HS-27A (cell line): Measurements from ENCODE around the gene SPANXN4.

Source experiments
- DNase-seq: peaks from one replicate; pipeline ENCODE4 v3.0.0-alpha.2; 2012; ENCODE audit warnings: low read depth, missing footprints

Gene SPANXN4, protein sequence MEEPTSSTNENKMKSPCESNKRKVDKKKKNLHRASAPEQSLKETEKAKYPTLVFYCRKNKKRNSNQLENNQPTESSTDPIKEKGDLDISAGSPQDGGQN

DNA sequence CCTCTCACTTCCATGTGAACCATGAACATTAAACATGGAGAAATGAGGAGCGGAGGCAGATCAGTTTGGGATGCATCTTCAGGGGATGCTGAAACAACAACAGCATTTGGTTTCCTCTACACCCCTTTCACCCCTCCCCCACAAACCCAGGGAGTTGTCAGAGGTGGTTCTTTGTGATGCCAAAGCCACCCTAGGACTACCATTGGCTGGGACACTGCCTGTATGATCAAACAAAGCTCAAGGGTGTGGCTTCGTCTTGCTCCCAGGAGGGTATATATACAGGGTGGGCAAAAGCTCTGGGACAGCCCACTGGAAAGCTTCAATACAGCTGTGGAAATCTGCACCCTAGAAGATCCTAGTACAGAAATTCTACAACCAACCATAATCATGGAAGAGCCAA lies at the start of gene SPANXN4:
Gene SPANXN4 (plus strand): TSS at position 301 of the 400 bp plus-strand sequence. CDS start 87 bp downstream, at position 388.
- no peak for DNase-seq

DNA sequence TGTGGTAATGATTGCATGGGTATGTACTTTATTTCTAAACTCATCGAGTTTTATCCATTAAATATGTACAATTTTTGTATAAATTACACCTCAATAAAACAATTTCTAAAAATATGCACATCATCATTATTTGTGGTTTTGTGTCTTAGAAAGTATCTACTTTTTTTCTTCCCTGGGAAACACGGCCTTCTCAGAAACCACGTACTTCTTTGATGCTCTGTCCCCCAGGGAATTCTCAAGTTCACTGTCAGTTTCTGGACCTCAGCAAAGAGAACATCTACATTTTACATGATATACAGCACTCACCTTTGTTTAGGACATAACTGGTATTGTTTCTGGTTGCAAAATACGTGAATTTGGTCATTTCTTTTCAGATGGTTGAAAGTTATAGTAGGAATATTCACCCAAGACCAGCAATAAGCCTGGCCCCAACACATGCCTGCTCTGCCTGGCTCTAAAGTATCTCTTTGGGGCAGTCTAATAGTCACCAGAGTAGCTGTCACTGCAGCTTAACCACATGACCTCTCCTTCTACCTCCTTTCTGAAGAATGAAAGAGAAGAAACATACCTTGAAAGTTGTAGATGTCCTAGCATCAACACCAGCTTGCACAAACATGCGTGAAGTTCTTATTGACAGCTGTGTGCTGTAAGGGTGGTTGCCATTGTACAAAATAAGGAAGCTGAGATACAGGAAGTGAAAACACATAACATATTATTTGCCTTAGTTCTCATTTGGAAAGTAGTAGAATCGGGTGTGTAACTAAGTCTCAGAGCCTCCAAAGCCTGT lies 48.4 kb upstream of the SPANXN4 start:
- no peak for DNase-seq

DNA sequence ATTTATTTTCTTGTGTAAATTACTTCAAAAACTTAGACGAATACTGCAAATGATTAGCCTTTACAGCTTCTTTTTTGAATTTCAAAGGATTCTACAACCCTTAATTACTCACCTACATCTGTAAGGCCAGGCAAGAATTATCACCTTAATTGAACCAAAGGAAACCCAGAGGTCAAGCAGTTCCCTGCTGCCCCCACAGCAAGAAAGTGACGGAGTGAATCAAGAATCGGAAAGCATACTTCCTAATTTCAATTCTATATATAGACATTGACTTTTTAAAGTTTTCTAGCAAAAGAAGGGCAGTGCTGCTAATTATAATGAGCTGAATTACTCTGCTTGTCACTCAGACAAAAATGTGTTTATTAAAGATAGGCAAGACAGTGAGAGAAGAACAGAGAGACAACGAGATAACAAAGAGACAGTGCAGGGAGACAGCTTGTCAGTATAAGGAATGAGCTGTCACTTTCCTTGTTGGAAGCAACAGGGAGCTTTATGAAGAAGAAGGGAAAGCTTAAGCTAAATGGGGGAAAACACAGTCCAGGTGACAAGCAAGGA lies 47.5 kb upstream of the SPANXN4 start:
- DNase-seq: no peak

DNA sequence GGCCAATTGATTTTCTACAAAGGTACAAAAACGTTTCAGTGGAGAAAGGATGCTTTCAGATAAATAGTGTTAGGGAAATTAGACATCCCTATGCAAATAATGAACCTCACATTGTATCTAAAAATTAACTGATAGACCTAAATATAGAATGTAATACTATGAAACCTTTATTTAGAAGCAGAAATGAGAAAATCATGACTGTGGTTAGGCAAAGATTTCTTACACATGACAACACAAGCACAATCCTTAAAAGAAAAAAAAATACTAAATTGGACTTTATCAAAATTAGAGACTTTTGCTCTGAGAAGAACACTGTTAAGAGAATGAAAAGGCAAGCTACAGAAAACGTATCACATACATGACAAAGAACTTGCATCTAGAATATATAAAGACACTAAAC lies 43.0 kb upstream of the SPANXN4 start:
- DNase-seq: no peak

DNA sequence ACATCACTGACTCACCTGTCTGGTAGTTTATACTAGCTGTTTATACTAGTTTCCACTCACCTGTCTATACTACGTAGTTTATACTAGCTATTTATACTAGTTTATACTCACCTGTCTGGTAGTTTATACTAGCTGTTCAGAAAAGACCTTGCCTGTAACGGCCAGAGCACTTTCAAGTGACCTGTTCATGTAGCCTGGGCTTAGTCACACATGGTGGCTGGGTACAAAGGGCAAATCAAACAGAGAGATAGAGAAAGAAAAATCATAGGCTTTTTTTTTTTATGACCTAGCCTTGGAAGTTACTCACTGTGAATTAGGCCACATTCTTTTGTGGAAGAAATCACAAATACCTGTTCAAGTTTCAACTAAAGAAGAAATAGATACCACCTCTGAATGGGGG lies 30.7 kb upstream of the SPANXN4 start:
- no peak for DNase-seq

DNA sequence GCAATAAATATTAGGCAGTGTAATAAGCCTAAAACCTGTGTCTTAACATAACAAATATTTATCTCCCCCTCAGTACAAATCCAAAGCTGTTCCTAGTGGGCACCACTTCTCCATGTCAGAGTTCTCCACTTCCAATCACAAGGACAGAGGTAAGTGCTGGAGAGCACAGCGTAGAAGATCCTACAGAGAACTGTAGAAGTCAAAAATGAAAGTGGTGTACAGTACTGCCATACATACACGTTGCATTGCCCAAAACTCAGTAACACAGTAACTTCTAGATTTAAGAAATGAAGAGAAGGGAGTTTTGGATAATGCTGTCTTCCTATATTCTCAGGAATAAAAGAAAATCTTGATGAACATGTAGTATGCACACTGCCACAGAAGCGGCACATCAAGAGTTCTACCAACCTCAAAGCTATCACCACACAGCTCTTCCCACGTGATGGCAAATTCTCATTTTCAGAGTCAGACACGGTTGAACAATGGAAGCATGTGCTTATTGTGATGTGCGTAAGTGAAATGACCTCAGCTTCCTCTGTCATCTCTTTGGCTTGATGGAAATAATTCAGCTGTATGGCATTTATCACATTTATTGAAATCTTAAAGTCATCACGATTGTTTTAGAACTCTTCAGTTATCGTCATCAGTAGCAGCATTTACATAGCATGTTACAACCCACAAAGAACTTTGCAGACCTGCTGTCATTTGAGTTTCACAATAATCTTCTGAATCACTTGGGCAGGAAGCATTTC lies 27.1 kb upstream of the SPANXN4 start:
- DNase-seq: no peak

DNA sequence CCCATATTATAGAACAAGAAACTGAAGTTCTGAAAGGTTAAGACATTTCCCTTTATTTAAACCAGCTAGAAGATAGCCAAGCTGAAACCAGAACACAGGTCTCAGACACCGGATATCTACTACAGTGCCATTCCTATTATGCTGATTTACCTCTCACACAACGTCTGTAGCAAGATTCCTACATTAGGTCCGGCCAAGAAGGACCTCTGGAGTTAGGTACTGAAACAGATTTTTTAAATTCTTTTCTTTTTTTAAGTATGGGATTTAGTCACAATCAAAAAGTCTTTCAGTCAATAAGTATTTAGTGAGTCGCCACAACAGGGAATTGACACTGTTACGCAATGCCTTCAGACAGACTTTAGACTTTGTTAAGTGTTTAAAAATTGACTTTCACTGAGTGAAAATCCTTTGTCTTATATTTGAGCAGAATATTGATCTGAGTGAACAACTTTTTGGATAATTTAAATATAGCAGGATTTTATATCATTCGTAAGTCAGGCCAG lies 26.5 kb upstream of the SPANXN4 start:
- DNase-seq: no peak

DNA sequence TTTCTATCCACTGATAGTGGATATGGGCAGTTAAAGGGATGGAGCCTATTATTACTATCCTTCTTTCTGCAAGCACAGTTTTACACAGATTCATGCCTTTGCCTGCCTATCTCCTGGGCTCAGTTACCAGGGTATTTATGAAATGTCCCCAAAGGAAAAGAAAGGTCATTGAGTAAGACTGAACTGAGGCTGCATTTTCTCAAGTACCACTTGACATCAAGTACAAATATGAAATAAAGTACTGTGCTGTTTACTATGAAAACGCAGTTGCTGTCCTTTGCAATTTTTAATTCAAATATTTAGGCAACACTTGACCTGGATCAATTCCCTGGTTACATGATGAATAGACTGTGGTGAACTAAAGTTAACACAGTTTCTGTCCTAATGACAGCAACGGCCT lies 23.5 kb upstream of the SPANXN4 start:
- no peak for DNase-seq

DNA sequence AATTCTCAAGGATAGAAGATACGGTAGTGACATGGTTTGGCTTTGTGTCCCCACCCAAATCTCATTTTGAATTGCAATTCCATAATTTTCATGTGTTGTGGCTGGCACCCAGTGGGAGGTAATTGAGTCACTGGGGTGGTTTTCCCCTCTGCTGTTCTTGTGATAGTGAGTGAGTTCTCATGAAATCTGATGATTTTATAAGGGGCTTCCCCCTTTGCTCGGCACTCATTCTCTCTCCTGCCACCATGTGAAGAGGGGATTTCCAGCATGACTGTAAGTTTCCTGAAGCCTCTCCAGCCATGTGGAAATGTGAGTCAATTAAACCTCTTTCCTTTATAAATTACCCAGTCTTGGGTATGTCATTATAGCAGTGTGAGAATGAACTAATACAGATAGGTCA lies 8.5 kb upstream of the SPANXN4 start:
- DNase-seq: no peak

DNA sequence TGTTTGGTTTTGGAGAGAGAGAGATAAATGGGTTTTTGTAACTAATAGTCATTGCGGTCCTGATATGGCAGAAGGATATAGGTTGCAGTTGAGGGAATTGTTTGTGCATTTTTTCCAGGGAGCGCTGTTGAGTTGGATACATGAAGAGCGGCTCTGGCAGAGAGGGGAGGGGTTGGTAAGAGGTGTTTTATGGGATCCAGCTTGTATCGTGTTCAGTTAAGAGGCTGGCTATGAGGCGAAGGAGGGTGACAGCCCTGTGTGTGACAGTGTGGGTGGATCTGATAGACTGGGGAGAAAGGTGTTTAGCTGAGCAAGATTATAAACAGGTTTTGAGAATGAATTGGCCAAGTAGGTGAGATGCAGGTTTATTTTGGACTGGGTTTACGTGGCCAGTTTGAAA lies 1.5 kb downstream of the SPANXN4 start:
- no peak for DNase-seq

DNA sequence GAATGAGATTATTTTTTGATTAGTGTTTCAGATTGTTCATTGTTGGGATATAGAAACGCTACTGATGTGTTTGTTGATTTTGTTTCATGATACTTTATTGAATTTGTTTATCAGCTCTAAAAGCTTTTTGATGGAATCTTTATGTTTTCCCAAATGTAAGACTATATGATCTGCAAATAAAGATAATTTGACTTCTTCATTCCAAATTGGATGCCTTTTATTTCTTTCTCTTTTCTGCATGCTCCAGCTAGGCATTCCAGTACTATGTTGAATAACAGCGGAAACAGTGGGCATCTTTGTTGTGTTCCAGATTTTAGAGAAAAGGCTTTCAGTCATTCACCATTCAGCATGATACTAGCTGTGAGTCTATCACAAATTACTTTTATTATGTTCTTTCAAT lies 21.8 kb downstream of the SPANXN4 start:
- no peak for DNase-seq

DNA sequence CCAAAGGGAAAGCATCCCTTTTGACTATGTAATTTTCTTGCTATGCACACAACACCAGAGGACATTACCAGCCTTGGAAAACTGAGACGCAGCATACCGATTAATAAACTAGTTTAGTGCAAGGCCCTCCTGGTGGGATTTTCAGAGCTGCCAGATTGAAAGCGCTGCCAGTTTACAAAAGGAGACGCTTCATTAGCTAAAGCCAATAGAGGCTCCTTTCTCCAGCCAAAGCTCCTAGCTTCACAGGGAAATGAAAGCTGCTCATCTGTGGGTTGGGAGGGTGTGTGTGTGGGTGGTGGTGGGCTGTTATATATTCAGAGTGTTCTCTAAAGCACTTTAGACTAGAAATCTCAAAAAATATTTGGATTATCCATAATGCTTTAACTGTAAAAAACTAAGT lies 32.4 kb downstream of the SPANXN4 start:
- DNase-seq: no peak

DNA sequence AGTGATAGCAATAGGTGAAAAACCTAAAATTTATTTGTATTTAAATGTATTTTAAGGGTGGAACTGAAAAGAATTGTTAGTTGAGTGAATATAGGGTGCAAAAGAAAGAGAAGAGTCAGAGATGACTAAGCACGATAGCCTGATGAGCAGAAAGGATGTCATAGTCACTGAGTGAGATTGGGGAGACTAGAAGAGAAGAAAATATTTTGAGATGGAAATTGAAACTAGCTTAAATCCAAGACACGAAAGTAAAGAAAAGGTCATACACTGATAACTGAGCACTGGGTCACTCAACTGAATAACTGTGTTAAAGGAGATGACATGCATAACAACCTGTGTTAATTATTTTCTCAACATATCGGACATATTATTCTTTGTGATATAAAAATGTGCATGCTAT lies 55.5 kb downstream of the SPANXN4 start:
- DNase-seq: no peak

DNA sequence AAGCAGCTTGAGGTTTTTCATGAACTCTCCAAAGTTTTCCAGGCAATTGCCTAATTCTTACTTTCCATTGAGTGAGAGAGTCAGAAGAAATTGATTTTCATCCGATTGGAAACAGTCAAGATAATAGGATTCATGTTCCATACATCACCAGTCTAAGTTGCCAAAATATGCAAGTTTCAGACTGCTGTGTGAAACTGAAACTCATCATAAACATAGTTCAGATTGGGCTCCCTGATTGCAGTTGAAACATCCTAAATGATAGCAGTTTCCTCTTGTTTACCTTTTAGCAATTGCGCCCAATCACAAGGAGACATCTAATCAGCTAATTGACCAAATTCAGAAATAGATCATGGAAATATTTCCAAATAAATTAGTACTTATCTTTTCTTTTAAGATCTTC lies 56.8 kb downstream of the SPANXN4 start:
- DNase-seq: no peak
